ENCODE data around the gene DUSP18. TPM values are rescaled to one million over a fixed set of nuclear protein-coding genes. Genes with fewer than 3 reads are reported as not detected.

Gene DUSP18
- total and polyA plus RNA-seq, 2 of the 13 experiments (the other 11 are each of a cell fraction or from before 2014, with no cell fraction given): 1.4 to 2.3 TPM

- TF ChIP-seq ZNF281 (CRISPR knock-in tag; IDR thresholded peaks at IDR 0.05; ENCODE audit: borderline replicate concordance) (no peak), FOXM1 (CRISPR knock-in tag; IDR thresholded peaks at IDR 0.05) (no peak), ZNF318 (CRISPR knock-in tag; IDR thresholded peaks at IDR 0.05) (no peak), IRF2 (CRISPR knock-in tag; IDR thresholded peaks at IDR 0.05) (no peak), ZNF605 (CRISPR knock-in tag; IDR thresholded peaks at IDR 0.05) (no peak; the same call in 1 of the 2 replicates)
Measured at GRCh38 chr22:30667494-30668385, at the start of gene DUSP18 (continued).
